ENCODE data around the gene MDH1B. TPM values are rescaled to one million over a fixed set of nuclear protein-coding genes. Genes with fewer than 3 reads are reported as not detected.

Gene MDH1B
- total RNA-seq, result 0.49 and 1.4 TPM in 2 replicates

GRCh38 chr2:206765242-206766056 is at the start of gene MDH1B, which contains the start of gene FASTKD2:
Gene MDH1B, minus strand, starts transcription at chr2:206765328. Its CDS starts 57 bp downstream, at chr2:206765271.
Gene FASTKD2, plus strand, starts transcription at chr2:206765606. Its CDS starts 1,088 bp downstream, at chr2:206766694.

GRCh38 chr2:206718296-206718695 is 46.8 kb downstream of the MDH1B start, which contains the start of gene DYTN:
Gene DYTN, minus strand, starts transcription at chr2:206718396. Its CDS starts 117 bp downstream, at chr2:206718279.

Other genes with a start within 250 kb of the MDH1B start
- gene FAM237A, start 122.8 kb downstream of the MDH1B start, total RNA-seq, result not detected in 2 replicates
- gene DYTN, start 46.9 kb downstream of the MDH1B start, total RNA-seq, result not detected in 2 replicates
- gene FASTKD2, start 278 bp upstream of the MDH1B start, total RNA-seq, result 15.6 and 26.6 TPM in 2 replicates
- 0.13 TPM in 1 of 2 replicates, not detected in the other for gene CPO, start 174.2 kb upstream of the MDH1B start, total RNA-seq